ENCODE data around the gene DMXL1.

DNA sequence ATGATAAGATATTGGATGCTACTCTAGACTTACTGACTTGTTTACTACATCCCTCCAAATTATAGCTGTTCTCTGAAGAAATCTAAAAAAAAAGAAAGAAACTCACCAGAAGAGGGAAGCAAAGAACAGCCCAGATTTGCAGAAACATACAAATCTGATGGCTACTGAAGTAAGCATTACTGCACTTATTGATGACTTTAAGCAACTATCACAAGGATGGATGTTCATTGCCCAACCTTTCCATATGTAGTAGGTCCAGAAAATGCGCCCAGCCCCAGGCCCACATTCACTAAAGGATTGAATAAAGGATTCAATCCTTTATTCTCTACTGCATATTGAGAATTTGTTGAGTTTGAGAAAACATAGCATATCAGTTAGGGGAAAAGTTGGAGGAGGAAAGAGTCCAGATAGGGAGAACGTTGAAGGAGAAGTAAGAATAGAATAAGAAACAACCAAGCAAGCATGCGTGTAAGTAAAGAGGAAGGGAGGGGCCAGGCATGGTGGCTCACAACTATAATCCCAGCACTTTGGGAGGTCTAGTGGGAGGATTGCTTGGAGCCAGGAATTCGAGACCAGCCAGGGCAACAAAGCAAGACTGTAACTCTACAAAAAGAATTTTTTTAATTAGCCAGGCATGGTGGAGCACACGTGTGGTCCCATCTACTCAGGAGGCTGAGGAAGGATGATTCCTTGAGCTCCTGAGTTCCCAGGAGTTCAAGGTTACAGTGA is 48.7 kb upstream of the DMXL1 start:
- TF ChIP-seq, protein P1, sequence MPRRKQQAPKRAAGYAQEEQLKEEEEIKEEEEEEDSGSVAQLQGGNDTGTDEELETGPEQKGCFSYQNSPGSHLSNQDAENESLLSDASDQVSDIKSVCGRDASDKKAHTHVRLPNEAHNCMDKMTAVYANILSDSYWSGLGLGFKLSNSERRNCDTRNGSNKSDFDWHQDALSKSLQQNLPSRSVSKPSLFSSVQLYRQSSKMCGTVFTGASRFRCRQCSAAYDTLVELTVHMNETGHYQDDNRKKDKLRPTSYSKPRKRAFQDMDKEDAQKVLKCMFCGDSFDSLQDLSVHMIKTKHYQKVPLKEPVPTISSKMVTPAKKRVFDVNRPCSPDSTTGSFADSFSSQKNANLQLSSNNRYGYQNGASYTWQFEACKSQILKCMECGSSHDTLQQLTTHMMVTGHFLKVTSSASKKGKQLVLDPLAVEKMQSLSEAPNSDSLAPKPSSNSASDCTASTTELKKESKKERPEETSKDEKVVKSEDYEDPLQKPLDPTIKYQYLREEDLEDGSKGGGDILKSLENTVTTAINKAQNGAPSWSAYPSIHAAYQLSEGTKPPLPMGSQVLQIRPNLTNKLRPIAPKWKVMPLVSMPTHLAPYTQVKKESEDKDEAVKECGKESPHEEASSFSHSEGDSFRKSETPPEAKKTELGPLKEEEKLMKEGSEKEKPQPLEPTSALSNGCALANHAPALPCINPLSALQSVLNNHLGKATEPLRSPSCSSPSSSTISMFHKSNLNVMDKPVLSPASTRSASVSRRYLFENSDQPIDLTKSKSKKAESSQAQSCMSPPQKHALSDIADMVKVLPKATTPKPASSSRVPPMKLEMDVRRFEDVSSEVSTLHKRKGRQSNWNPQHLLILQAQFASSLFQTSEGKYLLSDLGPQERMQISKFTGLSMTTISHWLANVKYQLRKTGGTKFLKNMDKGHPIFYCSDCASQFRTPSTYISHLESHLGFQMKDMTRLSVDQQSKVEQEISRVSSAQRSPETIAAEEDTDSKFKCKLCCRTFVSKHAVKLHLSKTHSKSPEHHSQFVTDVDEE (CRISPR knock-in tag; IDR thresholded peaks at IDR 0.05), result no peak
- TF ChIP-seq, protein P2, sequence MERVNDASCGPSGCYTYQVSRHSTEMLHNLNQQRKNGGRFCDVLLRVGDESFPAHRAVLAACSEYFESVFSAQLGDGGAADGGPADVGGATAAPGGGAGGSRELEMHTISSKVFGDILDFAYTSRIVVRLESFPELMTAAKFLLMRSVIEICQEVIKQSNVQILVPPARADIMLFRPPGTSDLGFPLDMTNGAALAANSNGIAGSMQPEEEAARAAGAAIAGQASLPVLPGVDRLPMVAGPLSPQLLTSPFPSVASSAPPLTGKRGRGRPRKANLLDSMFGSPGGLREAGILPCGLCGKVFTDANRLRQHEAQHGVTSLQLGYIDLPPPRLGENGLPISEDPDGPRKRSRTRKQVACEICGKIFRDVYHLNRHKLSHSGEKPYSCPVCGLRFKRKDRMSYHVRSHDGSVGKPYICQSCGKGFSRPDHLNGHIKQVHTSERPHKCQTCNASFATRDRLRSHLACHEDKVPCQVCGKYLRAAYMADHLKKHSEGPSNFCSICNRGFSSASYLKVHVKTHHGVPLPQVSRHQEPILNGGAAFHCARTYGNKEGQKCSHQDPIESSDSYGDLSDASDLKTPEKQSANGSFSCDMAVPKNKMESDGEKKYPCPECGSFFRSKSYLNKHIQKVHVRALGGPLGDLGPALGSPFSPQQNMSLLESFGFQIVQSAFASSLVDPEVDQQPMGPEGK (CRISPR knock-in tag; IDR thresholded peaks at IDR 0.05; ENCODE audit: borderline replicate concordance), result no peak
- no peak for TF ChIP-seq GLIS3 (CRISPR knock-in tag; IDR thresholded peaks at IDR 0.05)
